HCT116 (cell line): ENCODE data around the gene NOS3.

Source experiments
- CEBPB ChIP-seq: IDR thresholded peaks from 2 replicates; pipeline ENCODE4 v1.6.1; 2012; ENCODE audit warnings: low read depth
- CTCF ChIP-seq, 3 experiments: fragments of 200-600 bp in 1 of 3; sonication (generic) in 1 of 3; IDR thresholded peaks in 2 of 3; conservative IDR thresholded peaks in 1 of 3; 2 replicates each; pipeline ENCODE4 v1.5.1; 2012 to 2017; ENCODE audit warnings: low read depth in 2 of 3, low read length in 2 of 3, antibody characterized with exemption in 1 of 3, borderline replicate concordance in 1 of 3, control low read depth in 1 of 3, mild to moderate bottlenecking in 1 of 3, mixed read lengths in 1 of 3, mixed run types in 1 of 3, moderate library complexity in 1 of 3; ENCODE audit not compliant: insufficient read depth in 1 of 3
- ELF1 ChIP-seq: IDR thresholded peaks from 2 replicates; pipeline ENCODE4 v1.6.1; 2012; ENCODE audit warnings: low read depth, borderline replicate concordance
- EZH2 ChIP-seq: fragments of 200-600 bp; sonication (generic); IDR thresholded peaks from 2 replicates; pipeline ENCODE4 v1.6.1; 2017; ENCODE audit warnings: antibody characterized with exemption, mixed run types
- MAX ChIP-seq: IDR thresholded peaks from 2 replicates; pipeline ENCODE4 v1.6.1; 2012
- POLR2A ChIP-seq: IDR thresholded peaks from 2 replicates; pipeline ENCODE4 v1.7.0; 2011; ENCODE audit warnings: borderline replicate concordance; ENCODE audit not compliant: insufficient read depth, insufficient read length; ENCODE audit errors: extremely low read depth
- POLR2AphosphoS5 ChIP-seq: IDR thresholded peaks from 2 replicates; pipeline ENCODE4 v1.6.1; 2011; ENCODE audit warnings: mild to moderate bottlenecking, low read depth, low read length, moderate library complexity
- SIN3A ChIP-seq: IDR thresholded peaks from 2 replicates; pipeline ENCODE4 v1.6.1; 2012; ENCODE audit warnings: low read depth
- SP1 ChIP-seq: IDR thresholded peaks from 2 replicates; pipeline ENCODE4 v1.6.1; 2012; ENCODE audit warnings: low read depth
- YY1 ChIP-seq: IDR thresholded peaks from 2 replicates; pipeline ENCODE4 v1.6.1; 2011; ENCODE audit warnings: low read length, low read depth, moderate library complexity, mild to moderate bottlenecking; ENCODE audit not compliant: insufficient replicate concordance; ENCODE audit errors: extremely low read depth
- ZBTB33 ChIP-seq: IDR thresholded peaks from 2 replicates; pipeline ENCODE4 v1.6.1; 2011; ENCODE audit warnings: mild to moderate bottlenecking, low read length, moderate library complexity; ENCODE audit not compliant: insufficient replicate concordance; ENCODE audit errors: extremely low read depth
- ZNF274 ChIP-seq: fragments of 200-500 bp; sonication (Bioruptor generic); IDR thresholded peaks from 2 replicates; pipeline ENCODE4 v1.6.1; 2014; ENCODE audit warnings: mild to moderate bottlenecking, low read depth, low read length, inconsistent platforms
- TF ChIP-seq, protein P1 (sequence below): IDR thresholded peaks from 2 replicates; pipeline ENCODE4 v1.6.1; 2012

DNA sequence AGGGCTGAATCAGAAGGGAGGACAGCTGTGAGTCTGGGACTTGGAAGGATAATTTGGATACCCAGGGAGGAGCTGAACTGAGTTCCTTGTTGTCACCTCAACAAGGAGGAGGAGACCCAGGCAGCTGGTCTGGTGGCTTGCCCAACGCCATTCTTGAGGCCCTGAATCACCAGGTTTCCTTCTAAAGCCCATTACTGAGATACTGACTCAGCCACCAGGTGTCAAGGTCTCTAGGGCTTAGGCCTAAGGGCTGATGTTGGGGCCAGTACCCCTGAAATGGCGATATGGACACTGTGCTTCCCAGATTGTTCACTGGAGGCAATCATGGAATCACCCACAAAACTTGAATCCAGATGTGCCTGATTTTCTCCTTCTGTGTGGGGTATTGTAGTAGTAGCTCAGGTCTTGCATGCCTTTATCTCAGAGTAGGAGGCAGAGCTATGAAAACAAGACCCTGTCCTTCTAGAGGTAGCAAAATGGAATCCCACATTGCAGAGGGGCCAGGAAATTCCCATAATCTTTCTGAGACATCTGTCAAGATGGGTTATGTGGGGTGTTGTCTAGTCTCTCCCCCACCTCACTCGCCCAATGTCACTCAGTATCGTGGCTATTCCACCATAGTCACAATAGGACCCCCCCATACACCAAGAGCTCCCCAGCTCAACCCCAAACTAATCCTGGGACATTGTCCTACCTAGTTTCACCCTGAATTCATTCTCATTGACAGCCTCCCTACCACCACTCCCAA, 35.3 kb downstream of the NOS3 start:
- TF ChIP-seq ZBTB33 (no peak), CTCF (IDR thresholded peaks at IDR 0.05 in 2 of 3, conservative IDR thresholded peaks at IDR 0.05 in 1 of 3; ENCODE audit: borderline replicate concordance in 1 of 3, insufficient read depth in 1 of 3, low read depth in 2 of 3, low read length in 2 of 3) (no peak), POLR2AphosphoS5 (no peak), SIN3A (no peak), YY1 (no peak), MAX (no peak), POLR2A (no peak), CEBPB (no peak), ZNF274 (no peak), SP1 (no peak), EZH2 (no peak), ELF1 (no peak)
- TF ChIP-seq, protein P1, sequence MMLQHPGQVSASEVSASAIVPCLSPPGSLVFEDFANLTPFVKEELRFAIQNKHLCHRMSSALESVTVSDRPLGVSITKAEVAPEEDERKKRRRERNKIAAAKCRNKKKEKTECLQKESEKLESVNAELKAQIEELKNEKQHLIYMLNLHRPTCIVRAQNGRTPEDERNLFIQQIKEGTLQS, result no peak
